Measurements from ENCODE around the gene NUP188. TPM values are rescaled to one million over a fixed set of nuclear protein-coding genes. Genes with fewer than 3 reads are reported as not detected.

The NUP188 gene
- total and polyA plus RNA-seq, 2 of the 13 experiments (the other 11 are each of a cell fraction or from before 2014, with no cell fraction given): 28.0 to 38.5 TPM

DNA sequence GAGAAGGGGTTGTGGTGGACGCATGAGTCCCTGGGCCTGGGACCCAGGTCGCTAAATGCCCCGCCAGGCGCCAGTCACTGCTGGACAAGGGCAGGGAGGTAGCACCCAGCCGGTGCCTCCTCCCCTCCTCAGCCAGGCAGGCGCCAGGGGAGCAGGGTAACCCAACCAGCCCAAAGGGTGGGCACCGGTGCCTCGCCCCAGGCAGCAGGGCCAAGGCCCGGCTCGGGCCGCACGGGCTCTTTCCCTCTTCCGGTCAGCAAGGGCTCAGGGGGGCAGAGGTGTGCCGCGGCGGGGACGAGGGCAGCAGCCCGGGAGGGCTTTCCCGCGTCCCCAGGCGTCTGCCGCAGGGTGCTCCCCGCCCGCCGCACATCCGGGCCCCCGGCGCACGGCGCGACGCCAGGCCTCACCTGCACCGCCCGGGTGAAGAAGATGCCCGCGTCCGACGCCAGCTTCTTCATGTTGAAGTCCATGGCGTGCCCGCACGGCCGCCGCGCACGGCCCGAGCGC lies 80.2 kb downstream of the NUP188 start:
- intact Hi-C loops (cut with micrococcal nuclease; ENCODE audit: unreplicated experiment) (no loop called here), in situ Hi-C loops (cut with HindIII; ENCODE audit: extremely low pct_ligation_motif_present, low pct_unique_long_range_greater_than_20kb) (no loop called here)
- peak overlapping the region; percentile 55 for H3K27ac ChIP-seq (ENCODE audit: extremely low read length, insufficient read depth, low read length)
- peak overlapping the region; percentile 65 to 76 (median 69); a peak in 5 of 6 replicates for H3K4me3 ChIP-seq (replicated peaks in 1 of 3; ENCODE audit: insufficient read depth in 1 of 3, low read depth in 2 of 3, low read length in 3 of 3)
- no peaks in the 10 kb centered on the region for H3K27me3 ChIP-seq (ENCODE audit: control insufficient read depth in 1 of 2, insufficient read depth in 2 of 2, low read length in 2 of 2)
- H3K4me1 ChIP-seq (ENCODE audit: insufficient read depth, low read length): peaks cover 38% of the 10 kb centered on the region
- H3K9me3 ChIP-seq (ENCODE audit: low read length): no peaks in the 10 kb centered on the region
- ATAC-seq: peak; percentile 52
- peak overlapping the region; percentile 78 for H3K9ac ChIP-seq (ENCODE audit: insufficient read depth, low read depth, low read length)
- peak; percentile 24 for DNase-seq (ENCODE audit: low spot score)
- CTCF ChIA-PET (ENCODE audit: low intra/inter-chr PET ratio, low total read pairs): no interaction called here
- WGBS (ENCODE audit: low lambda C conversion rate): 9% methylated on average over 4 of the region's 47 CpGs
- POLR2A ChIA-PET: interaction anchor here (0.9 to 1.5 kb wide), 6 partner anchors 9 to 210 kb away, joined by 4 to 12 read pairs (median 6); partner anchors contain the start of genes CRAT, DOLPP1, ENDOG and MIGA2
- no peak overlapping the region for H2AFZ ChIP-seq (ENCODE audit: low read length)
- no peak for FAIRE-seq
- no TSS peak for BruUV-seq (replicated peaks)
- peak overlapping the region; percentile 87 for H3K4me2 ChIP-seq (ENCODE audit: low read depth, low read length)
- peaks cover 5% of the 10 kb centered on the region; the same call in 1 of the 2 replicates for H4K20me1 ChIP-seq (ENCODE audit: insufficient read depth, low read length)
- no peaks in the 10 kb centered on the region for H3K36me3 ChIP-seq (replicated peaks in 1 of 2; ENCODE audit: control insufficient read depth in 1 of 2, insufficient read depth in 2 of 2, low read length in 2 of 2)
- peaks cover 14% of the 10 kb centered on the region for H3K79me2 ChIP-seq (ENCODE audit: insufficient read depth, low read length)
- TF ChIP-seq ZNF616 (CRISPR knock-in tag; IDR thresholded peaks at IDR 0.05; ENCODE audit: low read depth): peak; percentile 58; the same call in 1 of the 2 replicates
- 0 out of 2 replicates have a peak, but pooled peaks have one; percentile 17 for TF ChIP-seq ZNF292 (CRISPR knock-in tag; IDR thresholded peaks at IDR 0.05; ENCODE audit: borderline replicate concordance, low read depth)
- no peak for TF ChIP-seq ZNF598 (CRISPR knock-in tag; IDR thresholded peaks at IDR 0.05; ENCODE audit: borderline replicate concordance)
- TF ChIP-seq MXD1 (CRISPR knock-in tag; IDR thresholded peaks at IDR 0.05): peak; percentile 38; the same call in 1 of the 2 replicates
- peak; percentile 41; the same call in 1 of the 2 replicates for TF ChIP-seq SALL1 (CRISPR knock-in tag; IDR thresholded peaks at IDR 0.05)
- TF ChIP-seq CCDC6 (CRISPR knock-in tag; IDR thresholded peaks at IDR 0.05): 0 out of 2 replicates have a peak, but pooled peaks have one; percentile 67
- TF ChIP-seq FOXP1 (IDR thresholded peaks at IDR 0.05): no peak
- no peak for TF ChIP-seq FOXP1 (CRISPR knock-in tag; IDR thresholded peaks at IDR 0.05)
- 0 out of 2 replicates have a peak, but pooled peaks have one; percentile 46 for TF ChIP-seq ZNF446 (CRISPR knock-in tag; IDR thresholded peaks at IDR 0.05)
- TF ChIP-seq HNRNPH1 (optimal IDR thresholded peaks at IDR 0.05; ENCODE audit: low read depth, low read length): no peak
- TF ChIP-seq, protein P1, sequence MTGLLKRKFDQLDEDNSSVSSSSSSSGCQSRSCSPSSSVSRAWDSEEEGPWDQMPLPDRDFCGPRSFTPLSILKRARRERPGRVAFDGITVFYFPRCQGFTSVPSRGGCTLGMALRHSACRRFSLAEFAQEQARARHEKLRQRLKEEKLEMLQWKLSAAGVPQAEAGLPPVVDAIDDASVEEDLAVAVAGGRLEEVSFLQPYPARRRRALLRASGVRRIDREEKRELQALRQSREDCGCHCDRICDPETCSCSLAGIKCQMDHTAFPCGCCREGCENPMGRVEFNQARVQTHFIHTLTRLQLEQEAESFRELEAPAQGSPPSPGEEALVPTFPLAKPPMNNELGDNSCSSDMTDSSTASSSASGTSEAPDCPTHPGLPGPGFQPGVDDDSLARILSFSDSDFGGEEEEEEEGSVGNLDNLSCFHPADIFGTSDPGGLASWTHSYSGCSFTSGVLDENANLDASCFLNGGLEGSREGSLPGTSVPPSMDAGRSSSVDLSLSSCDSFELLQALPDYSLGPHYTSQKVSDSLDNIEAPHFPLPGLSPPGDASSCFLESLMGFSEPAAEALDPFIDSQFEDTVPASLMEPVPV (CRISPR knock-in tag; IDR thresholded peaks at IDR 0.05): peak; percentile 59; the same call in 1 of the 2 replicates
- peak; percentile 66; the same call in 1 of the 2 replicates for TF ChIP-seq GABPB1 (CRISPR knock-in tag; IDR thresholded peaks at IDR 0.05)
- TF ChIP-seq NCOA5 (CRISPR knock-in tag; IDR thresholded peaks at IDR 0.05): no peak
- peak; percentile 24; the same call in 1 of the 2 replicates for TF ChIP-seq SAP130 (CRISPR knock-in tag; IDR thresholded peaks at IDR 0.05; ENCODE audit: low read depth)
- TF ChIP-seq, protein P2, sequence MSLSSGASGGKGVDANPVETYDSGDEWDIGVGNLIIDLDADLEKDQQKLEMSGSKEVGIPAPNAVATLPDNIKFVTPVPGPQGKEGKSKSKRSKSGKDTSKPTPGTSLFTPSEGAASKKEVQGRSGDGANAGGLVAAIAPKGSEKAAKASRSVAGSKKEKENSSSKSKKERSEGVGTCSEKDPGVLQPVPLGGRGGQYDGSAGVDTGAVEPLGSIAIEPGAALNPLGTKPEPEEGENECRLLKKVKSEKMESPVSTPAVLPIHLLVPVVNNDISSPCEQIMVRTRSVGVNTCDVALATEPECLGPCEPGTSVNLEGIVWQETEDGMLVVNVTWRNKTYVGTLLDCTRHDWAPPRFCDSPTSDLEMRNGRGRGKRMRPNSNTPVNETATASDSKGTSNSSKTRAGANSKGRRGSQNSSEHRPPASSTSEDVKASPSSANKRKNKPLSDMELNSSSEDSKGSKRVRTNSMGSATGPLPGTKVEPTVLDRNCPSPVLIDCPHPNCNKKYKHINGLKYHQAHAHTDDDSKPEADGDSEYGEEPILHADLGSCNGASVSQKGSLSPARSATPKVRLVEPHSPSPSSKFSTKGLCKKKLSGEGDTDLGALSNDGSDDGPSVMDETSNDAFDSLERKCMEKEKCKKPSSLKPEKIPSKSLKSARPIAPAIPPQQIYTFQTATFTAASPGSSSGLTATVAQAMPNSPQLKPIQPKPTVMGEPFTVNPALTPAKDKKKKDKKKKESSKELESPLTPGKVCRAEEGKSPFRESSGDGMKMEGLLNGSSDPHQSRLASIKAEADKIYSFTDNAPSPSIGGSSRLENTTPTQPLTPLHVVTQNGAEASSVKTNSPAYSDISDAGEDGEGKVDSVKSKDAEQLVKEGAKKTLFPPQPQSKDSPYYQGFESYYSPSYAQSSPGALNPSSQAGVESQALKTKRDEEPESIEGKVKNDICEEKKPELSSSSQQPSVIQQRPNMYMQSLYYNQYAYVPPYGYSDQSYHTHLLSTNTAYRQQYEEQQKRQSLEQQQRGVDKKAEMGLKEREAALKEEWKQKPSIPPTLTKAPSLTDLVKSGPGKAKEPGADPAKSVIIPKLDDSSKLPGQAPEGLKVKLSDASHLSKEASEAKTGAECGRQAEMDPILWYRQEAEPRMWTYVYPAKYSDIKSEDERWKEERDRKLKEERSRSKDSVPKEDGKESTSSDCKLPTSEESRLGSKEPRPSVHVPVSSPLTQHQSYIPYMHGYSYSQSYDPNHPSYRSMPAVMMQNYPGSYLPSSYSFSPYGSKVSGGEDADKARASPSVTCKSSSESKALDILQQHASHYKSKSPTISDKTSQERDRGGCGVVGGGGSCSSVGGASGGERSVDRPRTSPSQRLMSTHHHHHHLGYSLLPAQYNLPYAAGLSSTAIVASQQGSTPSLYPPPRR (CRISPR knock-in tag; IDR thresholded peaks at IDR 0.05; ENCODE audit: borderline replicate concordance): no peak; the same call in 1 of the 2 replicates
- peak; percentile 40; the same call in 1 of the 2 replicates for TF ChIP-seq ZBTB7B (CRISPR knock-in tag; IDR thresholded peaks at IDR 0.05)
- peak; percentile 71 for TF ChIP-seq ZFX (CRISPR knock-in tag; IDR thresholded peaks at IDR 0.05; ENCODE audit: low read depth)
- TF ChIP-seq RFX3 (CRISPR knock-in tag; IDR thresholded peaks at IDR 0.05): no peak
- TF ChIP-seq HDAC1 (CRISPR knock-in tag; IDR thresholded peaks at IDR 0.05): no peak

Measured in HepG2 (cell line).